Stimulated activated CD4-positive, alpha-beta T cell treated with anti-CD3 and anti-CD28 coated beads, Interleukin-4, amount 100 ng/mL, for 4 hours (primary cell): ENCODE data around the gene STMP1.
"Not testable (repeated sequence)": the region's sequence is repeated elsewhere in the genome, so short reads cannot be mapped to it uniquely, and the experiment has no call there.

Experiments used
- DNase-seq, 2 experiments: peaks; one replicate each; pipeline ENCODE4 v3.0.0-alpha.2; 2020

Gene STMP1

GRCh38 chr7:135665042-135665441 is 2.7 kb downstream of the STMP1 start:
- DNase-seq: no peak

DNA sequence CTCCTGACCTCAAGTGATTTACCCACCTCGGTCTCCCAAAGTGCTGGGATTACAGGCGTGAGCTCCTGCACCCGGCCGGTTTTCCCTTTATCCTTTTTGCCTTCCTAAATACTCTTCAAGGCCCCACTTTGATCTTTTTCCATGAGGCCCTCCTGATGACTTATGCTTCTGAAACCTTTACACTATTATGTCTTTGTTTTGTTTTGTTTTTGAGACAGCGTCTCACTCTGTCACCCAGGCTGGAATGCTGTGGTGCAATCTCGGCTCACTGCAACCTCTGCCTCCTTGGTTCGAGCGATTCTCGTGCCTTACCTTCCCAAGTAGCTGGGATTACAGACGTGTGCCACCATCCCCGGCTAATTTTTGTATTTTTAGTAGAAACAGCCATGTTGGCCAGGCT is 3.8 kb downstream of the STMP1 start:
- DNase-seq: no peak

DNA sequence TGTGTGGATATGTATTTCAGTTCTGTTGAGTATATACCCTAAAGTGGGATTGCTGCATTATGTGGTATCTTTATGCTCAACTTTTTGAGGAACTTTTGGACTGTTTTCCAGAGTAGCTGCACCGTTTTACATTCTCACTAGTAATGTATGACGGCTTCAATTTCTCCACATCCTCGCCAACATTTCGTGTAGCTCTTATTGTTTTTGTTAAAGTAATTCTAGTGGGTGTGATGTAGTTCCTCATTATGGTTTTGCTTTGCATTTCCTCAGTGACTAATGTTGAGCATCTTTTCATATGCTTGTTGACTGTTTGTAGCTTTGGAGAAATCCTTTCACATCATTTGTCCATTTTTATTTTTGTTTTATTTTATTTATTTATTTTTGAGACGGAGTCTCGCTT is 4.5 kb downstream of the STMP1 start:
- DNase-seq: no peak

GRCh38 chr7:135667626-135668025 is 5.3 kb downstream of the STMP1 start:
- DNase-seq: not testable (repeated sequence)

GRCh38 chr7:135668852-135669395 is 6.6 kb downstream of the STMP1 start:
- not testable (repeated sequence) for DNase-seq

DNA sequence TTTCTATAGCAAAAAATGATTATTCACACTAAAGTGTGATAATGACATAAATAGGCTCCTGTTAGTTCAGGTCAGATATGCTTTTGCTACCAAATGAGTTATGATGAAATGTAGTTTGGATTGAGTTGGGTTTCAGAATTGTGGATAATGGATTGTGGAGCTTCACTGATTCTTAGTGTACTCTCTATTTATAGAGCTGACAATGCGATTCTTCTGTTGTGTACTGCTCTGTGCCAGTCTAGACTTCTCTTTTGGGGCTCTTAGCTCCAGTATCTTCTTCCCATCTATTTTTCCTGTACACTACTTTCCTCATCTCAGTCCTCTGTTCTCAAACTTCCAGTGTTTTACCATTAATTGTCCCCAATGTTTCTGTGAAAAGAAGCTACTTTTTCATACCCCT is 7.5 kb downstream of the STMP1 start:
- DNase-seq: no peak

GRCh38 chr7:135670179-135670578 is 7.9 kb downstream of the STMP1 start:
- no peak for DNase-seq

DNA sequence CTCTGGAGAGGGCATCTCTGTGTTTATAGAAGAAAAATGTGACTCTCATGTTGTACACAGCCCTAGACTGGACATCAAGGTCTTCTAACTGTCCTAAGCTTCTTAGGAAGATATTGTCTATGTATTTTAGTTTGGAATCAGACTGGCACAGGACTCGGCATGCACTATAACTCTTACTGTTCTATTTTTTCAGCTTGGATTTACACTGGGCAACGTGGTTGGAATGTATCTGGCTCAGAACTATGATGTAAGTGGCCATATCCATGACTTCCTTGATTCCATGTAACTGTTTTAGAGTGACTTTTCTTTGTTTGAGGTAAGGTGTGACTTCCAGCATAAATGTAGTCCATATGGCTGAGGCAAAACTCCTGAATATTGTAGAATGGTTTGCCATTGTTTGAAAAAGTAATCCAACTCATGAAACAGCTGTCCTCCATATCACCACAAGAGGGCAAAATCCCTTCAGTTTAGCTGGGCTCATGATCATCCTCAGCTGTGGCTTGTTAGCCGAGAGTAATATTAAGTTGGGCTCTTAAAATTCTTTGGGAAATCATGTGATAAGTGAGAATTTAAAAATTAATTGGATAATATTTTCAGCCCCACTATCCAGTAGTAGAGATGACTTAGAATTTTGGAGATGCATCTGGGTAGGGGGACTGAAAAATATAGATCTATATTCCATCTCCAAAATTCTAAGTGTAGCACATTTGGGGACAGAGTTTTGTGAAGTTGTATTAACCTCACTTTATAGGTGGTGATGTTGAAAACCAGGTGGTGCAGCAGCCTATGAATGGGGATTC is 10.4 kb downstream of the STMP1 start:
- DNase-seq: no peak

DNA sequence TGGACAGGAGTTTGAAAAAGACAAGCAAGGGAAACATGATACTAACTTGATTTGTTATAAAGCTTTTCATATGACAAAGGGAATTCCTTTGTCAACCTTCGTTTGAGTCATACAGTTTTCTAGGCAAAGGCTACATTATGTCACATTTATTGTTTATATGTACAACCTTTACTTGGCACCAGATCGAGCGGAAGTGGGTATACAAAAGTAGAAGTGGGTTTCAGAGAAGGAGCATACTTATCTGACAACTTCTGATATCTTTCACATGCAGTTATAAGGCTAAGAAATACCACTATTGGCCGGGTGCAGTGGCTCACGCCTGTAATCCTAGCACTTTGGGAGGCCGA is 11.0 kb downstream of the STMP1 start:
- no peak for DNase-seq

- no peak for DNase-seq
These were observed 16.6 kb downstream of the STMP1 start for GRCh38 chr7:135678612-135679575.

GRCh38 chr7:135681762-135682161 is 19.4 kb downstream of the STMP1 start:
- no peak for DNase-seq

DNA sequence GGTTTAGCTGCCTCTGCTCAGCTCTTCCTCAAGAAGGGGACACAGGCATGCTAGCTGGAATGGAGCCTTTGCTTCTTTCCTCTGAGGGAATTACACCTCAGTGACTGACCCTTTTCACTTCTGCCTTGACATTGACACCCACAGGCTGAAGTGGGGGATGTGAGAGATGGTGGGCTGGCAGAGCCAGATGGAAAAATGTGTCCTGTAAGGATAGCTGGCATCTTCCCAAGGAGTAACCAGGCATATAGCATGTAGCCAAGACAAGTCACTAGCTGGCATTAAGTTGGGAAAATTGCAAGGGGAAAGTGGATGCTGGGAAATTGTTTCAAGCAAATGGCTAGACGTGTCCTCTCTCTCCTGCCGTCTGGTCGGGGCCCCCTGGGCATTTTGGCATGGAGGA is 19.9 kb downstream of the STMP1 start:
- no peak for DNase-seq

- no peak for DNase-seq
These were observed 21.3 kb downstream of the STMP1 start for GRCh38 chr7:135683609-135684008.

DNA sequence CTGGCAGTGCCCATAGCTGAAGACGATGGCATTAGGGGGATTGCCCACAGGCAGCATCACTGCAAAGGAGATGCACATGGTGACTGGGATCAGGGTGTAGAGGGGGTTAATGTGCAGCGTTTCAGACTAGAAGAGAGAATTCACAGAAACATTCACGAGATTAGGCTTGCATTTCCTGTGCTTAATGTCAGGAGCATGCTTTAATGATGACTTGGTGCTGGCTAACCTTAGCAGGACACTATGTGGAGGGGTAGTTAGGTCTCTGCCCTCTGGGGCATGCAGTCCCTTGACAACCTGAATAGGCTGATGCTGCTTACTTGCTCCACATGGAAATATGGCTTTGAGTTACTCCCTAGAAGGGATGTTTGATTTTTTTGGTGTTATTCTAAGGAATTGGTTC is 21.8 kb downstream of the STMP1 start:
- no peak for DNase-seq

DNA sequence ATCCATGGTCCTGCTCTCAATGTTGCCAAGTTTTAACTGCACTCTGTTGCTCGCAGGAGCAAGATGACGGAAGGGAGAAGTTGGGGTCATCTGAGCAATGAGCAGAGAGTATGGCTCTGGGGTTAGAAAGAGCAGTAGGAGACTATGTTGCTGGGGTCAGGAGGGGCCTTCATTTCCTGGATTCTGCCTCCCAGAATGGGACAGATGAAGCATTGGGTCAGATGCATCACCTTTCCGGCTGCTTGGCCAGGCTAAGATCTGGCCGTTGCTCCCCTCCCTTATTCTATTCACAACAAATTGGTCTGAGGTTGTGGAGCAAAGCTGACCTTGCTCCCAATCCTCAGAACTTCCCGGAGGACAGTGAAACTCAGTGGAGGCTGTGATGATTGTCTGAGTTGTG is 22.4 kb downstream of the STMP1 start:
- no peak for DNase-seq

DNA sequence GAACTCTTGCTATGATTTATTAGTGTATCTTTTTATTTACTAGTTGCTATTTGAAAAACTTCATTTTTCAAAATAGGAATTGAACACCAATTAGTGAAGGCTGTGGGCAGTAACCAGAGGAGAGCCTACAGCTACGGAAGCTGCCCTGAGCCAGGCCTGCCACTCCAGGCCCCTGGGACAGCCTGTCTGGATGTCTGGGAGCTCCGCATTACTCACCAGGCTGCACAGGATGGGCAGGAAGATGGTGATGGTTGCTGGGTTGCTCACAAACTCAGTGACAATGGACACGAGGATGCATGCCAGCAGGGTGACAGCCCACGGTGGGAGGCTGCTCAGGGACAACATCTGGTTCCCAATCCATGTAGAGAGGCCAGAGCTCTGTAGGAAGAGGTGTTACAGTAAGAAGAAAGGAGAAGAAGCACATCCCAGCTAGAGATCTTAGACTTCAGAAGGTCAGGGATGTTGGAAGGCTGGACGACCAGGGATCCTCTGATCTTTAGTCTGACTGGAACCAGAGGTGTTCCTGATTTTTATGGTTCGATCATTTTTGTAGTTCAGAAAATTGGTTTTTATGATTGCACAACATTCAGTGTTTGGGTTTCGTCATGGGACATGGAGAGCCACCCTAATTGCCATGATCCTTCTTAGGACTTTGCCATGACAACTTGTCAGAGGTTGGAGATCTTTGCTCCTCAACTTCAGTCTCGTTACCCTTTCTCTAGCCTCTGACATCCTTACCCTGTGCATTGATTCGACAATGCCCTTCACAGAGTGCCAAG is 23.2 kb downstream of the STMP1 start:
- DNase-seq: no peak

DNA sequence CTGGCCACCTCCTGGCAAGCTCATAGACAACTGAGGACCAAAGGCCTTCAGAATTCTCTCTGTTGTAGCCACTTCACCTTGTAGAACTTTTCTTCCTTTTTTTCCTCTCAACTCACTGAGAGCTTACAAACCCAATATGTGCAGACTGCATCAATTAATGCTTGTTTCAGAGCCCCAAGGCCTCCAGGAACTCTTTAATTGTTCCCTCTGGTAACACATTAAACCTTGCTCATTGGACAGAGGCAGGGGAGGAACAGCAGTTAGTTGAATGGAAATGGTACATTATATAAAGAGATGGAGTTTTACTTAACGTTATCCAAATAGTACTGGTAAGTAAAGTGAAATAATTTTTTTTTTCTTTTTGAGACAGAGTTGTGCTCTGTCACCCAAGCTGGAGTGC is 25.2 kb downstream of the STMP1 start:
- no peak for DNase-seq

GRCh38 chr7:135690566-135690965 is 28.3 kb downstream of the STMP1 start:
- DNase-seq: no peak

DNA sequence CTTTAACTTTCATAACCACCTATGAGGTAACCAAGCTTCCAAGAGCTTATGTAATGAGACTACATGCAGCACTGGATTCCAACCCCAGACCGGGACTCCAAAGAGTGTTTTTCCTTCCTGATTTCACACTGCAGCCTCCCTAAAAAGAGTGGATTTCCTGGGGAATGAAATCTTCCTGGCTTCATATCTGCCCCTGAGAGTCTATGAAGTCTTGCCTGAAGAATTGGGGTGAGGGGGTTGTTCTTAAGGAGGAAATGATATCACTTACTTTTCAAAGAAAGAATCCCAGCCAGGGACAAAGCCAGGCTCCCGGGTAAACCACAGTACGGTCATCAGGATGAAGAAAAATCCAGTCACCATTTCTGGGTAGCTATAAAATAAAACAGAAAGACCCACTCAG is 29.7 kb downstream of the STMP1 start:
- DNase-seq: no peak

GRCh38 chr7:135692606-135693005 is 30.3 kb downstream of the STMP1 start:
- not testable (repeated sequence) for DNase-seq

GRCh38 chr7:135693558-135693957 is 31.2 kb downstream of the STMP1 start:
- no peak for DNase-seq

- no peak for DNase-seq
These were observed 35.1 kb downstream of the STMP1 start for GRCh38 chr7:135697276-135698049.
